Sigmoid colon (tissue), 4 donors: ENCODE data around the gene CDC14B.

ENCODE experiments used
- CTCF ChIP-seq, 4 experiments: fragments of 450-650 bp in 3 of 4; fragments of 200-600 bp in 1 of 4; IDR thresholded peaks; one replicate each; pipeline ENCODE4 v1.5.1; 2016 to 2019; ENCODE audit warnings: antibody characterized with exemption in 4 of 4, mild to moderate bottlenecking in 3 of 4, moderate library complexity in 2 of 4
- POLR2AphosphoS5 ChIP-seq, 4 donors: sonication (generic); formaldehyde crosslinking; IDR thresholded peaks; one replicate each; pipeline ENCODE4 v1.6.1; 2017; ENCODE audit warnings: antibody characterized with exemption in 4 of 4

- no peak for TF ChIP-seq CTCF (IDR thresholded peaks at IDR 0.05)
- no peak for TF ChIP-seq POLR2AphosphoS5 (IDR thresholded peaks at IDR 0.05)
These were observed 155.2 kb downstream of the CDC14B start for GRCh38 chr9:96464426-96464825.
